ENCODE results near the gene SLC26A3.
A peak's percentile ranks its signal among the peaks of the same experiment; 100 is the strongest.

Gene SLC26A3

GRCh38 chr7:107743567-107744344, 59.3 kb downstream of the SLC26A3 start, which contains the start of gene CBLL1:
TSS of gene CBLL1 (plus strand) at chr7:107744142. CDS start at chr7:107744164, 22 bp downstream.
- Mint-ChIP-seq H3K4me1 (peaks cover 26% of the 10 kb centered on the region), H3K27ac (peak within 1 kb of the TSS; percentile 100), H3K9me3 (no peaks in the 10 kb centered on the region), H3K4me3 (peak within 1 kb of the TSS; percentile 96), H3K27me3 (ENCODE audit: low read depth, poor library complexity) (peaks cover 20% of the 10 kb centered on the region), H3K36me3 (ENCODE audit: low read depth) (peaks cover 5% of the 10 kb centered on the region)
- peak; percentile 52 for TF ChIP-seq CTCF (IDR thresholded peaks at IDR 0.05)
- DNase-seq, result peak; percentile 96

DNA sequence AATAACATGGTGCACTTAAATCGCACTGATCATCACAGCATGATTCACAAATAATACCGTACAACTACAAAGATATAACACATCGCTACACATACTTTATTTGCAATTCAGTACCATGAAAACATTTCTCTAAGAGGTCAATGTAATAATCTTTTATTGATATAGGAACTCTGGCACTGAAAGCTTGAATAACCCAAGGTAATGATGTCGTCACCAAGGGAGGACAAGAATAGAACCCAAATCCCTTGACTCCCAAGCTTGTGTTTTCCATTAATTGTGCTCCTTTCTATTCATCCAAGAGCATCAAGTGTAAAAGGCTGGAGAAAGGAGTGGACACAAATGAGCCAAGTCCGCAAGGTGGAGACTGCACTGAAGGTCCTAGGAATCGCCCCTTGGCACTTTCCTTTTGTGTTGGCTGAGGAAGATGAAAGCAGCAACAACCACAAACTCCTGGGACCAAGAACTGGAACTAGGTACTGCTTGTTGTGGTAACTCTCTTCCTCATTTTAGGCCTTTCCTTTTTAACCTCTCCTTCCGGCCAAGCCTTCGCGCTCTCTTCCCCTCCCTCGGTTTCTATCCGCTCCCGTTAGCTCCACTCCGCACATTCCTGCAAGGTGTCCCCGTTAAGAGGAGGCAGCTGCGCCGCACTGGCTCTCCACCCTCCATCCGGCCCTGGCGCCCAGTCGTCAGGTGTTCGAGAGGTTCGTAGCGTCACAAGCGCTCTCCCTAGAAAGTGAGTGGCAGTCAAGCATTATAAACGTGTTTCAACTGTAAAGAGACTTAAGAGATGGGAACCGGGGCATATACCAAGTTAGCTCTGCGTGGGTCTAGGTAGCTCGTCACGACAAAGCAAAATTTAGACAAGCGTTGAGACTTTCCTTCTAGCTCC, 60.1 kb downstream of the SLC26A3 start:
- no peaks in the 10 kb centered on the region for H3K36me3 Mint-ChIP-seq (ENCODE audit: low read depth)
- peak overlapping the region; percentile 99 for H3K27ac Mint-ChIP-seq
- peaks cover 26% of the 10 kb centered on the region for H3K4me1 Mint-ChIP-seq
- no peaks in the 10 kb centered on the region for H3K9me3 Mint-ChIP-seq
- peak overlapping the region; percentile 96 for H3K4me3 Mint-ChIP-seq
- DNase-seq, result peak; percentile 59
- no peak for TF ChIP-seq CTCF (IDR thresholded peaks at IDR 0.05)
- H3K27me3 Mint-ChIP-seq (ENCODE audit: low read depth, poor library complexity), result peaks cover 24% of the 10 kb centered on the region

DNA sequence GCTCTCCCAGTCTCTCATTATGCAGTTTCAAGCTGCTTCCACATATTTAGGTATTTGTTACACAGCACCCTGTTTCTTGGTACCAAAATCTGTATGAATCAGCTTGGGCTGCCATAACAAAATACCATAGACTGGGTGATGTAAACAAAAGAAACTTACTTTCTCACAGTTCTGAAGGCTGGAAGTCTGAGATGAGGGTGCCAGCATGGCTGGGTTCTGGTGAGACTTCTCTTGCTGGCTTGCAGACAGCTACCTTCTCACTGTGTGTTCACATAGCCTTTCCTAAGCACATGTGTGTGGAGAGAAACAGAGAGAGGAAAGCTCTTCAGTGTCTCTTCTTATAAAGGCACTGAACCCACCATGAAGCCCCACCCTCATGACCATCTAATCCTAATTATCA, 74.7 kb downstream of the SLC26A3 start:
- Mint-ChIP-seq H3K4me1 (no peaks in the 10 kb centered on the region), H3K4me3 (no peak overlapping the region), H3K27me3 (ENCODE audit: low read depth, poor library complexity) (peaks cover 32% of the 10 kb centered on the region), H3K27ac (no peak overlapping the region), H3K9me3 (peaks cover 10% of the 10 kb centered on the region), H3K36me3 (ENCODE audit: low read depth) (no peaks in the 10 kb centered on the region)
- no peak for TF ChIP-seq CTCF (IDR thresholded peaks at IDR 0.05)
- DNase-seq, result no peak

GRCh38 chr7:107726356-107727130, 76.5 kb downstream of the SLC26A3 start:
- H3K27me3 Mint-ChIP-seq (ENCODE audit: low read depth, poor library complexity), result peaks cover 32% of the 10 kb centered on the region
- DNase-seq, result no peak
- no peaks in the 10 kb centered on the region for H3K9me3 Mint-ChIP-seq
- no peaks in the 10 kb centered on the region for H3K36me3 Mint-ChIP-seq (ENCODE audit: low read depth)
- no peaks in the 10 kb centered on the region for H3K4me1 Mint-ChIP-seq
- no peak for TF ChIP-seq CTCF (IDR thresholded peaks at IDR 0.05)
- no peak overlapping the region for H3K4me3 Mint-ChIP-seq
- H3K27ac Mint-ChIP-seq, result no peak overlapping the region

DNA sequence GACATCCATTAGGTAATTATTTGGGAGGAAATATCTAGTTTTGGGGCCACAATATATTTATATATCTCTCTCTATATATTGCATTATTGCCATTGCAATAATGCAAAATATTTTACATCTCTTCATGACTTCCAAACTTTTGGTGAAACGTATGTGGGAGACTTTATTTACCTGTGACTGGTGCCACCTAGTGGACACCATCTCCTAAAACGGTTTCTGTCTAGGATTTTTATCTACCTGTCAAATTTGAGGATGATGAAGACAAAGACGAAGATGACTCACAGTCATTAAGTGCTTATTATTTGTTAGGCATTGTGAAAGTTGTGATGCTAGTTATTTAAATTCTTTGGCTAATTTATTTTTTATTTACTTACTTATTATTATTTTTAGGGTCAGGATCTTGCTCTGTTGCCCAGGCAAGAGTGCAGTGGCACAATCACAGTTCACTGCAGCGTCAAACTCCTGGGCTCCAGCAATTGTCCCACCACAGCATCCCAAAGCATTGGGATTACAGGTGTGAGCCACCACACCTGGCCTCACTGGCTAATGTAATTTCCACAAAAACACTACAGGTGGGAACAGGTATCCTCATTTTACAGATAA, 77.8 kb downstream of the SLC26A3 start:
- H3K4me3 Mint-ChIP-seq, result no peak overlapping the region
- peak; percentile 27 for DNase-seq
- H3K4me1 Mint-ChIP-seq, result no peaks in the 10 kb centered on the region
- peak; percentile 80 for TF ChIP-seq CTCF (IDR thresholded peaks at IDR 0.05)
- H3K27me3 Mint-ChIP-seq (ENCODE audit: low read depth, poor library complexity), result peaks cover 32% of the 10 kb centered on the region
- H3K9me3 Mint-ChIP-seq, result no peaks in the 10 kb centered on the region
- H3K27ac Mint-ChIP-seq, result no peak overlapping the region
- no peaks in the 10 kb centered on the region for H3K36me3 Mint-ChIP-seq (ENCODE audit: low read depth)

Data from nephron progenitor cell (in vitro differentiated cells).